Uterus (tissue), 4 donors: ENCODE data around the gene CYP2J2. TPM values are rescaled to one million over a fixed set of nuclear protein-coding genes. Genes with fewer than 3 reads are reported as not detected.
"Not testable (repeated sequence)": the region's sequence is repeated elsewhere in the genome, so short reads cannot be mapped to it uniquely, and the experiment has no call there.

Source experiments
- DNase-seq, 2 donors: peaks; one replicate each; pipeline ENCODE4 v3.0.0-alpha.2; 2019 to 2020
- H3K27ac ChIP-seq, 2 donors: fragments of 200-600 bp; sonication (generic); 1 replicate in 1 of 2; 2 replicates in 1 of 2; pipeline ENCODE4 v1.5.1; 2016 to 2018
- H3K27me3 ChIP-seq, 2 donors: fragments of 200-600 bp; sonication (generic); one replicate each; pipeline ENCODE4 v1.5.1; 2018 to 2019; ENCODE audit warnings: control low read depth in 1 of 2
- H3K36me3 ChIP-seq, 2 donors: fragments of 200-600 bp; sonication (generic); one replicate each; pipeline ENCODE4 v1.5.1; 2019; ENCODE audit warnings: control low read depth in 1 of 2
- H3K4me1 ChIP-seq, 2 donors: fragments of 200-600 bp; sonication (generic); one replicate each; pipeline ENCODE4 v1.5.1; 2018 to 2019; ENCODE audit warnings: control low read depth in 1 of 2
- H3K4me3 ChIP-seq, 2 donors: fragments of 200-600 bp; sonication (generic); 1 replicate in 1 of 2; 2 replicates in 1 of 2; pipeline ENCODE4 v1.5.1; 2018 to 2019; ENCODE audit warnings: mild to moderate bottlenecking in 1 of 2
- H3K9me3 ChIP-seq, 2 donors: fragments of 200-600 bp; sonication (generic); one replicate each; pipeline ENCODE4 v1.5.1; 2019; ENCODE audit warnings: control low read depth in 1 of 2
- POLR2A ChIP-seq, 2 donors: fragments of 450-650 bp; IDR thresholded peaks; one replicate each; pipeline ENCODE4 v1.6.1; 2016; ENCODE audit warnings: antibody characterized with exemption in 2 of 2, mild to moderate bottlenecking in 1 of 2, moderate library complexity in 1 of 2
- intact Hi-C: fragments of 100-400 bp; cut with DNase I; formaldehyde crosslinking; loops from one replicate; pipeline ENCODE4 v1.15.1; 2023; ENCODE audit warnings: low total_unique reads
- total RNA-seq, 4 donors: library from RNA; depleted of rRNA in 3 of 4; stranded (reverse); fragments of >200 nt in 3 of 4; gene quantifications; one replicate each; pipeline versions ENCODE4 v1.1.0 to v1.2.4, GENCODE V29; 2014 to 2023
- TF ChIP-seq, protein P1 (sequence below), 4 experiments: fragments of 200-600 bp in 2 of 4; fragments of 450-650 bp in 2 of 4; sonication (generic) in 2 of 4; IDR thresholded peaks; one replicate each; pipeline ENCODE4 v1.5.1; 2016 to 2019; ENCODE audit warnings: antibody characterized with exemption in 4 of 4, mild to moderate bottlenecking in 2 of 4, moderate library complexity in 1 of 4
- donor health status: DM: yes; HTN: yes; CAD: no.

CYP2J2 gene
- under 1 TPM in 1 of 4 donors, not detected in 3; 0.28 TPM for total RNA-seq

DNA sequence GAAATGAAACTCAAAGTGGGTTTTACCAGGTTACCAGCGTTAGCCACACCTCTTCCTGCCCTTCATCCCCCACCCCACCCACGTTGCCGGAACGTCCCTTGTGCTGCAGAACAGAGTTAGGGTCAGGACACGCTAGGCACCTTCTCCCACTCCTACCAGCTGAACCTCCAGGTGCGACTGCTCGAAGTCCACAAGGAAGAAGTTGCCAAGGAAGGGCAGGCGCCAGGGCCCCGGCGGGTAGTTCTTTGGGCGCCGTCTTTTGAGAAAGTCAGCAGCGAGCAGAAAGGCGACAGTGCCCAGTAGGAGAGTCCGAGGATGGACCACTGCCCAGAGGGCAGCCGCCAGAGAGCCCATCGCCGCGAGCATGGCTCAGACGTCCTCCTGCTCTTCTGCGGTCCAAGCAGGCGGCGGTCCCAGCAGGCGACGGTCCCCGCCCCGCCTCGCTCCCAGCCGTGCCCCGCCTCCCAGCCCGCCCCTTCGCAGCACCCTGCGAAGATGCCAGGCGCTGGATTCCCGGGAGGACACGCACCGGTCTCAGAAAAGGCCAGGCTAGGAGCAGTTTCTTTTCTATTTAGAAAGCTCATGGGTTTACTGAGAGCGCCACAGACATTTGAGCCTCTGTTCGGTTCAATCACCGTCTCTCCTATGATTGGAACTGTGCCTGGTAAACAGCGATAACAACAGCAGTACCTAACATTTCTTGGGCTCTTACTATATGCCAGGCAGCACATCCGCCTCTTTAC, at the start of gene CYP2J2:
Gene CYP2J2, minus strand, starts transcription at position 393 of the 743 bp plus-strand sequence. Its CDS starts 27 bp downstream, at position 366.
- Histone ChIP-seq H3K27ac (no peak within 1 kb of the TSS), H3K36me3 (no peaks in the 10 kb centered on the region), H3K9me3 (peaks cover 0 to 4% of the 10 kb centered on the region in 2 donors), H3K4me3 (peak within 1 kb of the TSS in 1 of 2 donors; percentile 30), H3K4me1 (no peaks in the 10 kb centered on the region), H3K27me3 (peaks cover 0 to 3% of the 10 kb centered on the region in 2 donors)
- DNase-seq = peak in 1 of 2 donors; percentile 15
- no peak for TF ChIP-seq POLR2A (IDR thresholded peaks at IDR 0.05)
- TF ChIP-seq, protein P1, sequence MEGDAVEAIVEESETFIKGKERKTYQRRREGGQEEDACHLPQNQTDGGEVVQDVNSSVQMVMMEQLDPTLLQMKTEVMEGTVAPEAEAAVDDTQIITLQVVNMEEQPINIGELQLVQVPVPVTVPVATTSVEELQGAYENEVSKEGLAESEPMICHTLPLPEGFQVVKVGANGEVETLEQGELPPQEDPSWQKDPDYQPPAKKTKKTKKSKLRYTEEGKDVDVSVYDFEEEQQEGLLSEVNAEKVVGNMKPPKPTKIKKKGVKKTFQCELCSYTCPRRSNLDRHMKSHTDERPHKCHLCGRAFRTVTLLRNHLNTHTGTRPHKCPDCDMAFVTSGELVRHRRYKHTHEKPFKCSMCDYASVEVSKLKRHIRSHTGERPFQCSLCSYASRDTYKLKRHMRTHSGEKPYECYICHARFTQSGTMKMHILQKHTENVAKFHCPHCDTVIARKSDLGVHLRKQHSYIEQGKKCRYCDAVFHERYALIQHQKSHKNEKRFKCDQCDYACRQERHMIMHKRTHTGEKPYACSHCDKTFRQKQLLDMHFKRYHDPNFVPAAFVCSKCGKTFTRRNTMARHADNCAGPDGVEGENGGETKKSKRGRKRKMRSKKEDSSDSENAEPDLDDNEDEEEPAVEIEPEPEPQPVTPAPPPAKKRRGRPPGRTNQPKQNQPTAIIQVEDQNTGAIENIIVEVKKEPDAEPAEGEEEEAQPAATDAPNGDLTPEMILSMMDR (IDR thresholded peaks at IDR 0.05) = no peak
- intact Hi-C loops = no loop called here

GRCh38 chr1:59973719-59974118, 47.1 kb upstream of the CYP2J2 start:
- TF ChIP-seq POLR2A (IDR thresholded peaks at IDR 0.05) = no peak
- TF ChIP-seq, protein P1 (IDR thresholded peaks at IDR 0.05) = no peak
- no peak overlapping the region for H3K4me3 ChIP-seq
- no peak for DNase-seq
- H3K27me3 ChIP-seq = no peaks in the 10 kb centered on the region
- no peaks in the 10 kb centered on the region for H3K4me1 ChIP-seq
- H3K27ac ChIP-seq = no peak overlapping the region
- H3K36me3 ChIP-seq = no peaks in the 10 kb centered on the region
- intact Hi-C loops = no loop called here
- H3K9me3 ChIP-seq = no peaks in the 10 kb centered on the region

GRCh38 chr1:59972216-59972927, 45.8 kb upstream of the CYP2J2 start:
- H3K27ac ChIP-seq = no peak overlapping the region
- H3K9me3 ChIP-seq = no peaks in the 10 kb centered on the region
- H3K4me3 ChIP-seq = no peak overlapping the region
- intact Hi-C loops = no loop called here
- no peaks in the 10 kb centered on the region for H3K4me1 ChIP-seq
- DNase-seq = no peak
- no peaks in the 10 kb centered on the region for H3K27me3 ChIP-seq
- no peaks in the 10 kb centered on the region for H3K36me3 ChIP-seq
- TF ChIP-seq, protein P1 (IDR thresholded peaks at IDR 0.05) = no peak
- TF ChIP-seq POLR2A (IDR thresholded peaks at IDR 0.05) = no peak

DNA sequence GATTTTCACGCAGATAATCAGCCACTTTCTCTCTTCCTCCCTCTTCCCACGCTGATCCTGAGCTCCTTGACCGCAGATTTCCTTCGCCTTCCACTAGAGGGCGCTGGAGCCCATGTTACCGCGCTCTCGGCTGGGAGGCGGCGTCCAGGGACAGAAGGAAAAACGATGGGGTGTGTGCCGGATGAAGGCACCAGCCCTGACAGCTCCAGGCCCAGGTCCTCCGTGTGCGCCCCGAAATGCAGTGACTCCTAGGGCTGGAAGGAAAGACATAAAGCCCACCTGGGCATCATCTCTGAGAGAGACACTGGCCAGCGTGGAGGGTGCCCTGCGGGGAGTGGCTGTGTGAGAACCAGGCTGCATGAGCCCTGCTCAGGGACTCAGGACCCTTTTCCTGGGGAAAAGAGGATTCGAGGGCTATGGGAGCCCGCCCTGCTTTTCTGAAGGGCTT, 44.9 kb upstream of the CYP2J2 start:
- no peaks in the 10 kb centered on the region for H3K27me3 ChIP-seq
- H3K9me3 ChIP-seq = no peaks in the 10 kb centered on the region
- no peak overlapping the region for H3K27ac ChIP-seq
- DNase-seq = peak; percentile 41 to 68
- TF ChIP-seq, protein P1 (IDR thresholded peaks at IDR 0.05) = peak; percentile 77 to 91 (median 80)
- no peak for TF ChIP-seq POLR2A (IDR thresholded peaks at IDR 0.05)
- H3K4me3 ChIP-seq = no peak overlapping the region
- H3K4me1 ChIP-seq = no peaks in the 10 kb centered on the region
- intact Hi-C loops = no loop called here
- H3K36me3 ChIP-seq = no peaks in the 10 kb centered on the region

GRCh38 chr1:59969542-59970175, 43.1 kb upstream of the CYP2J2 start:
- H3K36me3 ChIP-seq, H3K27me3 ChIP-seq, H3K9me3 ChIP-seq, DNase-seq, H3K27ac ChIP-seq, H3K4me1 ChIP-seq, H3K4me3 ChIP-seq, intact Hi-C loops: not testable (repeated sequence)

DNA sequence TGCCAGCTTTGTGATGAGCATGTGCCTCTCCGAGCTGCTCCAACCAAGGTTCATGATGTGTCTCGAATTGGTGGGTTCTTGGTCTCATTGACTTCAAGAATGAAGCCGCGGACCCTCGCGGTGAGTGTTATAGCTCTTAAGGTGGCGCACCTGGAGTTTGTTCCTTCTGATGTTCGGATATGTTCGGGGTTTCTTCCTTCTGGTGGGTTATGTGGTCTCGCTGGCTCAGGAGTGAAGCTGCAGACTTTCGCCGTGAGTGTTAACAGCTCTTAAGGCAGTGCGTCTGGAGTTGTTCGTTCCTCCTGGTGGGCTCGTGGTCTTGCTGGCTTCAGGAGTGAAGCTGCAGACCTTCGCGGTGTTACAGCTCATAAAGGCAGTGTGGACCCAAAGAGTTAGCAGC, 42.2 kb upstream of the CYP2J2 start:
- H3K4me3 ChIP-seq, H3K27ac ChIP-seq, DNase-seq, H3K9me3 ChIP-seq, H3K4me1 ChIP-seq, intact Hi-C loops, H3K36me3 ChIP-seq, H3K27me3 ChIP-seq: not testable (repeated sequence)
